T47D (cell line): Measurements from ENCODE around the gene DDX39B.
"Not testable (repeated sequence)": the region's sequence is repeated elsewhere in the genome, so short reads cannot be mapped to it uniquely, and the experiment has no call there.

Source experiments
- DNase-seq, 2 experiments: peaks; one replicate each; pipeline versions ENCODE4 v3.0.0 to v3.0.0-alpha.2; 2011 to 2012; ENCODE audit warnings: low read depth in 1 of 2, low spot score in 1 of 2
- JUND ChIP-seq: IDR thresholded peaks from 2 replicates; pipeline ENCODE4 v1.6.1; 2012; ENCODE audit warnings: low read depth
- in situ Hi-C: cut with HindIII; loops from 2 replicates; pipeline ENCODE4 v1.10.0; 2016; ENCODE audit warnings: low sequenced_read_pairs, low pct_unique_long_range_greater_than_20kb

DDX39B gene

GRCh38 chr6:31572041-31572911 is 30.5 kb upstream of the DDX39B start, which contains the start of gene LTA:
Gene LTA, plus strand, starts transcription at chr6:31572289. Its CDS starts 454 bp downstream, at chr6:31572743.
- TF ChIP-seq JUND: no peak
- in situ Hi-C loops: no loop called here
- no peak for DNase-seq

- TF ChIP-seq JUND: no peak
- DNase-seq: no peak
- in situ Hi-C loops: no loop called here
These were observed 28.2 kb upstream of the DDX39B start for GRCh38 chr6:31569861-31570536.

- in situ Hi-C loops: no loop called here
- no peak for DNase-seq
- no peak for TF ChIP-seq JUND
These were observed 26.7 kb upstream of the DDX39B start for GRCh38 chr6:31568537-31568961.

- no peak for DNase-seq
- in situ Hi-C loops: no loop called here
- TF ChIP-seq JUND: no peak
These were observed 25.9 kb upstream of the DDX39B start for GRCh38 chr6:31567531-31568370.

GRCh38 chr6:31560697-31561058 is 18.9 kb upstream of the DDX39B start:
- in situ Hi-C loops: no loop called here
- no peak for TF ChIP-seq JUND
- no peak for DNase-seq

- in situ Hi-C loops: no loop called here
- DNase-seq: no peak
- TF ChIP-seq JUND: no peak
These were observed 18.3 kb upstream of the DDX39B start for GRCh38 chr6:31559958-31560696.

- in situ Hi-C loops: no loop called here
- no peak for TF ChIP-seq JUND
- DNase-seq: no peak
These were observed 17.8 kb upstream of the DDX39B start for GRCh38 chr6:31559606-31559957.

- in situ Hi-C loops: no loop called here
- no peak for TF ChIP-seq JUND
These were observed 17.1 kb upstream of the DDX39B start for GRCh38 chr6:31558631-31559500.

GRCh38 chr6:31558318-31558625 is 16.5 kb upstream of the DDX39B start:
- TF ChIP-seq JUND: no peak
- in situ Hi-C loops: no loop called here
- no peak for DNase-seq

More at GRCh38 chr6:31558631-31559500, 17.1 kb upstream of the DDX39B start:
- DNase-seq: no peak

- in situ Hi-C loops: no loop called here
- no peak for TF ChIP-seq JUND
- DNase-seq: no peak
These were observed 15.9 kb upstream of the DDX39B start for GRCh38 chr6:31557443-31558317.

GRCh38 chr6:31556307-31556706 is 14.5 kb upstream of the DDX39B start:
- DNase-seq: no peak
- no peak for TF ChIP-seq JUND
- in situ Hi-C loops: no loop called here

- in situ Hi-C loops: not testable (repeated sequence)
- peak in 1 of 2 experiments; percentile 59 for DNase-seq
These were observed 9.6 kb upstream of the DDX39B start for GRCh38 chr6:31551371-31551770.
